H1 (cell line): ENCODE data around the gene DLL1. TPM values are rescaled to one million over a fixed set of nuclear protein-coding genes. Genes with fewer than 3 reads are reported as not detected.

ENCODE experiments used
- E2F6 ChIP-seq: IDR thresholded peaks from 2 replicates; pipeline ENCODE4 v1.6.1; 2012; ENCODE audit warnings: inconsistent platforms
- EZH2 ChIP-seq: fragments of 200-600 bp; sonication (generic); IDR thresholded peaks from 2 replicates; pipeline ENCODE4 v1.7.1; 2012; ENCODE audit warnings: low read depth, mild to moderate bottlenecking, moderate library complexity, low read length, inconsistent platforms; ENCODE audit not compliant: severe bottlenecking
- GABPA ChIP-seq: IDR thresholded peaks from 2 replicates; pipeline ENCODE4 v1.6.1; 2011; ENCODE audit warnings: mild to moderate bottlenecking, low read length, moderate library complexity, borderline replicate concordance; ENCODE audit not compliant: insufficient read depth
- KDM4A ChIP-seq: IDR thresholded peaks from one replicate; pipeline ENCODE4 v1.7.1; 2012; ENCODE audit warnings: low read depth, mild to moderate bottlenecking, moderate library complexity, low read length, inconsistent platforms; ENCODE audit not compliant: severe bottlenecking
- RAD21 ChIP-seq, 2 experiments: IDR thresholded peaks in 1 of 2; conservative IDR thresholded peaks in 1 of 2; 2 replicates each; pipeline ENCODE4 v1.6.1; 2011; ENCODE audit warnings: low read depth in 2 of 2, low read length in 2 of 2, improper control_type of control experiment in 1 of 2, inconsistent platforms in 1 of 2, mild to moderate bottlenecking in 1 of 2, moderate library complexity in 1 of 2
- SP4 ChIP-seq: IDR thresholded peaks from 2 replicates; pipeline ENCODE4 v1.6.1; 2012; ENCODE audit warnings: low read length, inconsistent platforms
- polyA plus RNA-seq, 7 experiments: library from polyadenylated mRNA; depleted of rRNA in 3 of 7; stranded (reverse) in 5 of 7; unstranded in 2 of 7; fragments of >200 nt in 5 of 7; fragments of 200-250 nt in 2 of 7; gene quantifications; 1 replicate in 5 of 7; 2 replicates in 1 of 7; 4 replicates in 1 of 7; pipeline versions ENCODE4 v1.2.1 to v1.2.3, GENCODE V29; 2011 to 2013; ENCODE audit warnings: missing spikeins in 2 of 7, mixed read lengths in 2 of 7
- total RNA-seq: library from RNA; stranded (reverse); fragmentation: NEBNext Ultra II Directional; extraction: Animal tissue kit (Norgen Biotek cat#: 25700); gene quantifications from 2 replicates; pipeline ENCODE4 v1.2.1, GENCODE V29; 2021
- TF ChIP-seq, protein P1 (sequence below): fragments of 300-600 bp; sonication (generic); IDR thresholded peaks from 2 replicates; pipeline ENCODE4 v1.7.1; 2012; ENCODE audit warnings: low read length, moderate library complexity, mild to moderate bottlenecking, inconsistent platforms; ENCODE audit not compliant: insufficient replicate concordance

DLL1 gene
- total and polyA plus RNA-seq, 2 of the 8 experiments (the other 6 are each of a cell fraction or from before 2014, with no cell fraction given): 1.7 to 3.8 TPM

DNA sequence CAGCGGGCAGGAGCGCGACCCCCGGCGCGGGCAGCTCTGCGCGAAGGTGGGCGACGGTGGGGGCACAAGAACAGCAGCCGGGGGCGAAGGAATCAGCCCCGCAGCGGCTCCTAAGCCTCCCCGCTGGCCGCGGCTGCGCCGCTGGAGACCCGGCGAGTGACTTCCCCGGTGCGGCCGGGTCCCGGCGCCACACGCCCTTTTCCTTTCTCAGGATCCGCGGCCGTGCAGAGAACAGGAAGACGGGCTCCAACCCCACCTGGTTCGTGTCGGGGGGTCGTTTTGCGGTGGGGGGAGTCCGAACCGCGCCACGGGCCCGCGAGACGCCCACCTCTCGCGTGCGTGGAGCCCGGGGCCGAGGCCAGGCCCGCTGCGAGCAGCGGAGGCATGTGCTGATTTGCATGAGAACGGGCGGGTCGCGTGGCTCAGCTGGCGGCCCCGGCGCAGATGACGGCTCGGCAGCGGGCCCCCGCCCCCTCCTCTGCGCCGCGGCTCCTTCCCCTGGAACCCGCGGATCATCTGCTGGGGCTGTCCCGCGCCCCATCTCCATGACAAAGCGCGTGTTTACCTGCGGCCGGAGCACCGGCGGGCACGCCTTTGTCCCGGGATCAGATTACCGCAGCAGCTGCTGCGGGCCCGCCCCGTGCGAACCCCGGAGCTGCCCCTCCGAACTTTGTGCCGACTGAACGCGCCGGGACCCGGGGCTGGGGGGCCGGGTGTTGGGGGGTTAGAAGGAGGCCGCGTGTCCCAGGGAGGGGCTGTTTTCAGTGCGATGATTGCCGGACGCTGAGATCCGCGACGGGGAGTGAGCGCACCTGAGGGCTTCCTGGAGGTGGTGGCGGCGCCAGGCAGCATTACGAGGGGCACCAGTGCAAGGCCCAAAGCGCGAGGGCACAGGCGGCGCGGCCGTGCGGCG is 4.9 kb upstream of the DLL1 start (continued):
- TF ChIP-seq, protein P1, sequence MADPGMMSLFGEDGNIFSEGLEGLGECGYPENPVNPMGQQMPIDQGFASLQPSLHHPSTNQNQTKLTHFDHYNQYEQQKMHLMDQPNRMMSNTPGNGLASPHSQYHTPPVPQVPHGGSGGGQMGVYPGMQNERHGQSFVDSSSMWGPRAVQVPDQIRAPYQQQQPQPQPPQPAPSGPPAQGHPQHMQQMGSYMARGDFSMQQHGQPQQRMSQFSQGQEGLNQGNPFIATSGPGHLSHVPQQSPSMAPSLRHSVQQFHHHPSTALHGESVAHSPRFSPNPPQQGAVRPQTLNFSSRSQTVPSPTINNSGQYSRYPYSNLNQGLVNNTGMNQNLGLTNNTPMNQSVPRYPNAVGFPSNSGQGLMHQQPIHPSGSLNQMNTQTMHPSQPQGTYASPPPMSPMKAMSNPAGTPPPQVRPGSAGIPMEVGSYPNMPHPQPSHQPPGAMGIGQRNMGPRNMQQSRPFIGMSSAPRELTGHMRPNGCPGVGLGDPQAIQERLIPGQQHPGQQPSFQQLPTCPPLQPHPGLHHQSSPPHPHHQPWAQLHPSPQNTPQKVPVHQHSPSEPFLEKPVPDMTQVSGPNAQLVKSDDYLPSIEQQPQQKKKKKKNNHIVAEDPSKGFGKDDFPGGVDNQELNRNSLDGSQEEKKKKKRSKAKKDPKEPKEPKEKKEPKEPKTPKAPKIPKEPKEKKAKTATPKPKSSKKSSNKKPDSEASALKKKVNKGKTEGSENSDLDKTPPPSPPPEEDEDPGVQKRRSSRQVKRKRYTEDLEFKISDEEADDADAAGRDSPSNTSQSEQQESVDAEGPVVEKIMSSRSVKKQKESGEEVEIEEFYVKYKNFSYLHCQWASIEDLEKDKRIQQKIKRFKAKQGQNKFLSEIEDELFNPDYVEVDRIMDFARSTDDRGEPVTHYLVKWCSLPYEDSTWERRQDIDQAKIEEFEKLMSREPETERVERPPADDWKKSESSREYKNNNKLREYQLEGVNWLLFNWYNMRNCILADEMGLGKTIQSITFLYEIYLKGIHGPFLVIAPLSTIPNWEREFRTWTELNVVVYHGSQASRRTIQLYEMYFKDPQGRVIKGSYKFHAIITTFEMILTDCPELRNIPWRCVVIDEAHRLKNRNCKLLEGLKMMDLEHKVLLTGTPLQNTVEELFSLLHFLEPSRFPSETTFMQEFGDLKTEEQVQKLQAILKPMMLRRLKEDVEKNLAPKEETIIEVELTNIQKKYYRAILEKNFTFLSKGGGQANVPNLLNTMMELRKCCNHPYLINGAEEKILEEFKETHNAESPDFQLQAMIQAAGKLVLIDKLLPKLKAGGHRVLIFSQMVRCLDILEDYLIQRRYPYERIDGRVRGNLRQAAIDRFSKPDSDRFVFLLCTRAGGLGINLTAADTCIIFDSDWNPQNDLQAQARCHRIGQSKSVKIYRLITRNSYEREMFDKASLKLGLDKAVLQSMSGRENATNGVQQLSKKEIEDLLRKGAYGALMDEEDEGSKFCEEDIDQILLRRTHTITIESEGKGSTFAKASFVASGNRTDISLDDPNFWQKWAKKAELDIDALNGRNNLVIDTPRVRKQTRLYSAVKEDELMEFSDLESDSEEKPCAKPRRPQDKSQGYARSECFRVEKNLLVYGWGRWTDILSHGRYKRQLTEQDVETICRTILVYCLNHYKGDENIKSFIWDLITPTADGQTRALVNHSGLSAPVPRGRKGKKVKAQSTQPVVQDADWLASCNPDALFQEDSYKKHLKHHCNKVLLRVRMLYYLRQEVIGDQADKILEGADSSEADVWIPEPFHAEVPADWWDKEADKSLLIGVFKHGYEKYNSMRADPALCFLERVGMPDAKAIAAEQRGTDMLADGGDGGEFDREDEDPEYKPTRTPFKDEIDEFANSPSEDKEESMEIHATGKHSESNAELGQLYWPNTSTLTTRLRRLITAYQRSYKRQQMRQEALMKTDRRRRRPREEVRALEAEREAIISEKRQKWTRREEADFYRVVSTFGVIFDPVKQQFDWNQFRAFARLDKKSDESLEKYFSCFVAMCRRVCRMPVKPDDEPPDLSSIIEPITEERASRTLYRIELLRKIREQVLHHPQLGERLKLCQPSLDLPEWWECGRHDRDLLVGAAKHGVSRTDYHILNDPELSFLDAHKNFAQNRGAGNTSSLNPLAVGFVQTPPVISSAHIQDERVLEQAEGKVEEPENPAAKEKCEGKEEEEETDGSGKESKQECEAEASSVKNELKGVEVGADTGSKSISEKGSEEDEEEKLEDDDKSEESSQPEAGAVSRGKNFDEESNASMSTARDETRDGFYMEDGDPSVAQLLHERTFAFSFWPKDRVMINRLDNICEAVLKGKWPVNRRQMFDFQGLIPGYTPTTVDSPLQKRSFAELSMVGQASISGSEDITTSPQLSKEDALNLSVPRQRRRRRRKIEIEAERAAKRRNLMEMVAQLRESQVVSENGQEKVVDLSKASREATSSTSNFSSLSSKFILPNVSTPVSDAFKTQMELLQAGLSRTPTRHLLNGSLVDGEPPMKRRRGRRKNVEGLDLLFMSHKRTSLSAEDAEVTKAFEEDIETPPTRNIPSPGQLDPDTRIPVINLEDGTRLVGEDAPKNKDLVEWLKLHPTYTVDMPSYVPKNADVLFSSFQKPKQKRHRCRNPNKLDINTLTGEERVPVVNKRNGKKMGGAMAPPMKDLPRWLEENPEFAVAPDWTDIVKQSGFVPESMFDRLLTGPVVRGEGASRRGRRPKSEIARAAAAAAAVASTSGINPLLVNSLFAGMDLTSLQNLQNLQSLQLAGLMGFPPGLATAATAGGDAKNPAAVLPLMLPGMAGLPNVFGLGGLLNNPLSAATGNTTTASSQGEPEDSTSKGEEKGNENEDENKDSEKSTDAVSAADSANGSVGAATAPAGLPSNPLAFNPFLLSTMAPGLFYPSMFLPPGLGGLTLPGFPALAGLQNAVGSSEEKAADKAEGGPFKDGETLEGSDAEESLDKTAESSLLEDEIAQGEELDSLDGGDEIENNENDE: no peak
- TF ChIP-seq GABPA (0 out of 2 replicates have a peak, but pooled peaks have one; percentile 40), RAD21 (IDR thresholded peaks at IDR 0.05 in 1 of 2, conservative IDR thresholded peaks at IDR 0.05 in 1 of 2; ENCODE audit: low read depth in 2 of 2, low read length in 2 of 2) (peak in 1 of 2 experiments; percentile 1; a peak in 1 of 4 replicates), KDM4A (peak; percentile 96), SP4 (no peak), E2F6 (no peak; the same call in none of the 2 replicates), EZH2 (peak; percentile 58)
